Retinal pigment epithelial cell (primary cell): Measurements from ENCODE around the gene RNF126.

Source experiments
- DNase-seq: peaks from one replicate; pipeline ENCODE4 v3.0.0-alpha.2; 2010; ENCODE audit warnings: low read depth
- H3K4me3 ChIP-seq: 2 replicates; pipeline ENCODE4 v1.5.1; 2011; ENCODE audit warnings: mild to moderate bottlenecking, low read length, control low read depth, moderate library complexity
- CTCF ChIP-seq: conservative IDR thresholded peaks from 2 replicates; pipeline ENCODE4 v1.5.1; 2011; ENCODE audit warnings: low read depth, low read length, control low read depth, inconsistent platforms

Gene RNF126

GRCh38 chr19:641702-642101, 21.3 kb downstream of the RNF126 start:
- H3K4me3 ChIP-seq = no peak overlapping the region
- no peak for DNase-seq
- TF ChIP-seq CTCF = no peak

DNA sequence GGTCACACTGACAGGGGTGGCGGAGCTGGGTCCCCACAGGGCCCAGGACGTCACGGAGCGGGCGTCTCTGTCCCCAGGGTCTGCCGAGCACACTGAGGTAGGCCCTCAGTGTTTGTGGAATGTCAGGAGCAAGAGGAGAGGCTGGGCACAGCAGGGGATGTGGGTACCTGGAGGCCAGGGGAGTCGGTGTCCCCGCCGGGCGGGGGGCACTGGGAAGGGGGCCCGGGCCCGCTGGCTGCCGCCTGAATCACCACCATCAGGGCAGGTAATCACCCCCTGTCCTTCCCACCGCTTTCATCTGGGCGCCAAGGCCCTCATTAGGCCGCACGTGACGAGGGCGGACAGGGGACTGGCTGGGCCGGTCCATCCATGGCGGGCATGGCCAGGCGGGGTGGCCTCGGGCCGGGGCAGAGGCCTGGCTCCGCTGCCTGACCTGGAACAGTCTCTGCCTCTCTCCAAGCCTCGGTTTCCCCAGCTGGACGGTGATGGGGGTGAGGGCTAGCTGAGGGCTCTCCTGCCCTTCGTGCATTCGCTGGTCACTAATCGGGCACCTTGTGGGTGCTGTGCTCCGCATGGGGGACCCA, 22.3 kb downstream of the RNF126 start:
- TF ChIP-seq CTCF = no peak
- no peak overlapping the region for H3K4me3 ChIP-seq
- DNase-seq = no peak

DNA sequence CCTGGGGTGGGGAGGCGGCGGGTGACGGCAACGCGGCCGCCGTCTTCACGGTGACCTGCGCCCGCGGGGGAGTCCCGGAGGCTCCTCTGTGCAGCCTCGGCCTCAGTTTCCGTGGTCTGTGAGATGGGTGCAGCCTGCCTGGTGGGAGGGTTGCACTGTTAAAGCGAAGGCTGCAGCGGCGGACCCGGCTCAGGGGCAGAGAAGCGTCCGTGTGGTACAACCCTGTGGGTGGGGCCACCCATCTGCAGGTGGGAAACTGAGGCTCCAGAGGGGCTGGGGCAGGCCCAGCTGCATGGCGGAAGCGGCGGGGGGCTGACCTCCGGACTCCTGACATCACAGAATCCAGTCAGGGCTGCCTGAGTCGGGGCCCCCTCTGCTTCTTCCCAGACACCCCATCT, 22.9 kb downstream of the RNF126 start:
- no peak overlapping the region for H3K4me3 ChIP-seq
- no peak for DNase-seq

DNA sequence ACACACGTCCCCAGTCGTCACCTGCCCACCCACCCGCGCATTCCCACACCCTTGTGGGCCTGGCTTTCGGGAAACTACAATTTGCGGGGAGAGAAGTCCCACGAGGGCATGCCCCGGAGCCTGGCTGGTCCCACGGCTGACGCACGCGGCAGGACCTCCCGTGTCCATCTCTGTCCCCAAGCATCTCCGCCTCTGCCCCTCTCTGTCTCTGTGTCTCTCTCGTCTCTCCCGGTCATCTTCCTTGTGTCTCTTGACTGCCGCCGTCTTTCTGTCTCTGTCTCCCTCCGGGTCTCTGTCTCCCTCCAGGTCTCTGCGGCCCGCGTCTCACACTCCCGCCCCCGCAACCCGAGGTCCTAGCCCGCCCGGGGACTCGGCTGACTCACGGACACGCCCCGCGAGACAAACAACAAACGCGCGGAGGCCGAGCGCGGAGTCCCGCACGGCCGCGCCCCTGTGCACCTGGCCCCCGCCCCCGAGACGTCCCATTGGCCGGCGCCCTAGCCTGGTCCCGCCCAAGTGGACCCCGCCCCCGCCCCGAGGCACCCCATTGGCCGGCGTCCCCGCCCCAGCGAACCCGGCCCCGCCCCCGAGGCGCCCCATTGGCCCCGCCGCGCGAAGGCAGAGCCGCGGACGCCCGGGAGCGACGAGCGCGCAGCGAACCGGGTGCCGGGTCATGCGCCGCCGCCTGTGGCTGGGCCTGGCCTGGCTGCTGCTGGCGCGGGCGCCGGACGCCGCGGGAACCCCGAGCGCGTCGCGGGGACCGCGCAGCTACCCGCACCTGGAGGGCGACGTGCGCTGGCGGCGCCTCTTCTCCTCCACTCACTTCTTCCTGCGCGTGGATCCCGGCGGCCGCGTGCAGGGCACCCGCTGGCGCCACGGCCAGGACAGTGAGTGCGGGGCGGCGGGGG, 23.5 kb downstream of the RNF126 start, which contains the start of gene FGF22:
FGF22 (plus strand) TSS at position 627 of the 908 bp plus-strand sequence; CDS start at position 674, 47 bp downstream.
- peak; percentile 37 for DNase-seq
- H3K4me3 ChIP-seq = peak within 1 kb of the TSS; percentile 52
- TF ChIP-seq CTCF = no peak

More for the DNA sequence above, 22.9 kb downstream of the RNF126 start:
- no peak for TF ChIP-seq CTCF

DNA sequence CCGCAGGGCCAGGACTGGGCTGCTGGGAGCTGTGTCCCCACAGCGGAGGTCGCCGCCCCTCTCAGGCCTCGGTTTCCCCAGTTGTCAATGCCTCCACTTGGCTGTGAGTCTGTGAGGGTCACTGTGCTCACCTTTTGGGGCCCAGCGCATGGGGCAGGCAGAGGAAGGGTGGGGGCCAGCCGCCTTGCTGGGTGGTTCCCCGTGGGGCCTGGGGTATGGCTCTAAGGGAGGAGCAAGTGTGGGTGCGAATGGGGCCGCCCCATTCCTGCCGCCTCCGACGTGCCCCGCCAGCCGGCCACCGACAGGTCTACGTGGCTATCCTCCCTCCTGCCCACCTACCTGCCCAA, 24.1 kb downstream of the RNF126 start:
- H3K4me3 ChIP-seq = peak overlapping the region; percentile 52
- no peak for TF ChIP-seq CTCF
- DNase-seq = no peak

- TF ChIP-seq CTCF = no peak
- no peak overlapping the region for H3K4me3 ChIP-seq
- DNase-seq = no peak
These were observed 27.9 kb downstream of the RNF126 start for GRCh38 chr19:634975-635652.
